ENCODE results near the gene AP2A2.

Gene AP2A2

GRCh38 chr11:1060410-1060809, 134.7 kb downstream of the AP2A2 start:
- DNase-seq = no peak

GRCh38 chr11:1060852-1061616, 135.4 kb downstream of the AP2A2 start:
- no peak for DNase-seq

Measured in inflammatory macrophage (primary cell).